ENCODE data around the gene MED13L.
"Not testable (repeated sequence)": the region's sequence is repeated elsewhere in the genome, so short reads cannot be mapped to it uniquely, and the experiment has no call there.

Gene MED13L

GRCh38 chr12:116236148-116236731 lies 41.3 kb downstream of the MED13L start:
- ATAC-seq (ENCODE audit: insufficient read depth, low read depth), result peak; percentile 90
- H3K9ac ChIP-seq (ENCODE audit: low read depth, low read length), result peak overlapping the region; percentile 39
- peaks cover 99% of the 10 kb centered on the region for H3K79me2 ChIP-seq (ENCODE audit: insufficient read depth, low read length)
- H3K4me3 ChIP-seq (ENCODE audit: low read depth in 1 of 2, low read length in 2 of 2), result peak overlapping the region in 1 of 2 experiments; percentile 8; a peak in 1 of 4 replicates
- no peak overlapping the region for H2AFZ ChIP-seq (ENCODE audit: low read depth, low read length)
- H3K27ac ChIP-seq (ENCODE audit: low read length), result peak overlapping the region; percentile 61
- H3K9me3 ChIP-seq (ENCODE audit: insufficient read depth, low read length, severe bottlenecking), result no peaks in the 10 kb centered on the region
- peaks cover 39% of the 10 kb centered on the region for H3K4me1 ChIP-seq (ENCODE audit: insufficient read depth, low read length)
- H3K27me3 ChIP-seq (ENCODE audit: insufficient read depth, low read length, poor library complexity), result no peaks in the 10 kb centered on the region
- H4K20me1 ChIP-seq (ENCODE audit: insufficient read depth, low read length), result peaks cover 43% of the 10 kb centered on the region; the same call in 1 of the 2 replicates
- TF ChIP-seq, protein P1, sequence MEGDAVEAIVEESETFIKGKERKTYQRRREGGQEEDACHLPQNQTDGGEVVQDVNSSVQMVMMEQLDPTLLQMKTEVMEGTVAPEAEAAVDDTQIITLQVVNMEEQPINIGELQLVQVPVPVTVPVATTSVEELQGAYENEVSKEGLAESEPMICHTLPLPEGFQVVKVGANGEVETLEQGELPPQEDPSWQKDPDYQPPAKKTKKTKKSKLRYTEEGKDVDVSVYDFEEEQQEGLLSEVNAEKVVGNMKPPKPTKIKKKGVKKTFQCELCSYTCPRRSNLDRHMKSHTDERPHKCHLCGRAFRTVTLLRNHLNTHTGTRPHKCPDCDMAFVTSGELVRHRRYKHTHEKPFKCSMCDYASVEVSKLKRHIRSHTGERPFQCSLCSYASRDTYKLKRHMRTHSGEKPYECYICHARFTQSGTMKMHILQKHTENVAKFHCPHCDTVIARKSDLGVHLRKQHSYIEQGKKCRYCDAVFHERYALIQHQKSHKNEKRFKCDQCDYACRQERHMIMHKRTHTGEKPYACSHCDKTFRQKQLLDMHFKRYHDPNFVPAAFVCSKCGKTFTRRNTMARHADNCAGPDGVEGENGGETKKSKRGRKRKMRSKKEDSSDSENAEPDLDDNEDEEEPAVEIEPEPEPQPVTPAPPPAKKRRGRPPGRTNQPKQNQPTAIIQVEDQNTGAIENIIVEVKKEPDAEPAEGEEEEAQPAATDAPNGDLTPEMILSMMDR (IDR thresholded peaks at IDR 0.05; ENCODE audit: borderline replicate concordance, extremely low read depth, low read length, poor library complexity, severe bottlenecking), result peak; percentile 79
- TF ChIP-seq EZH2 (IDR thresholded peaks at IDR 0.05; ENCODE audit: borderline replicate concordance, low read depth, low read length, severe bottlenecking), result no peak
- H3K4me2 ChIP-seq (ENCODE audit: insufficient read depth, low read length), result peak overlapping the region; percentile 55
- H3K36me3 ChIP-seq (ENCODE audit: insufficient read depth, low read length), result peaks cover 16% of the 10 kb centered on the region; the same call in 1 of the 2 replicates
- peak; percentile 66 for DNase-seq

- ATAC-seq (ENCODE audit: insufficient read depth, low read depth); DNase-seq; H3K27ac ChIP-seq (ENCODE audit: low read length); H3K9me3 ChIP-seq (ENCODE audit: insufficient read depth, low read length, severe bottlenecking); H2AFZ ChIP-seq (ENCODE audit: low read depth, low read length); H3K27me3 ChIP-seq (ENCODE audit: insufficient read depth, low read length, poor library complexity); H3K9ac ChIP-seq (ENCODE audit: low read depth, low read length); H3K4me2 ChIP-seq (ENCODE audit: insufficient read depth, low read length); H3K4me3 ChIP-seq (ENCODE audit: low read depth in 1 of 2, low read length in 2 of 2): not testable (repeated sequence)
- Histone ChIP-seq H4K20me1 (ENCODE audit: insufficient read depth, low read length) (peaks cover 38% of the 10 kb centered on the region; the same call in 1 of the 2 replicates), H3K4me1 (ENCODE audit: insufficient read depth, low read length) (peaks cover 35% of the 10 kb centered on the region), H3K79me2 (ENCODE audit: insufficient read depth, low read length) (peaks cover 99% of the 10 kb centered on the region), H3K36me3 (ENCODE audit: insufficient read depth, low read length) (peaks cover 27% of the 10 kb centered on the region)
Measured at GRCh38 chr12:116234148-116234547, 43.3 kb downstream of the MED13L start.

DNA sequence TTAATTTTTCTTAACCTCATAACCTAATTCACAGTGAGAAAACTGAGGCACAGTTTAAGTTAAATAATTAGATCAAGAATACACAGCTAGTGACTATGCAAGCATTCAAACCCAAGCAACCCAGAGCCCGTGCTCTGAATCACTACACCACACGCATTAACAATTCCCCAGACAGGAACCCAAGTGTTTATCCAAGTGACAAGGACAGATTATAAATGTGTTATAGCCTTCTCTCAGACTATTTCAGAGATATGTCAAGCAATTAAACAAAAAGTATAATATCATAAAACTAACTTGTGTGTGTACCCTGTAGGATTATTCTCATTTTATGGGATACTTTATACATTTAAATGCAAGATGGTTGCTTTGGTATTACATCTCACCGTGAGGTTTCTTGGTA lies 43.8 kb downstream of the MED13L start:
- H3K9ac ChIP-seq (ENCODE audit: low read depth, low read length), result no peak overlapping the region
- peaks cover 37% of the 10 kb centered on the region; the same call in 1 of the 2 replicates for H4K20me1 ChIP-seq (ENCODE audit: insufficient read depth, low read length)
- ATAC-seq (ENCODE audit: insufficient read depth, low read depth), result no peak
- H3K79me2 ChIP-seq (ENCODE audit: insufficient read depth, low read length), result peaks cover 99% of the 10 kb centered on the region
- peaks cover 31% of the 10 kb centered on the region for H3K36me3 ChIP-seq (ENCODE audit: insufficient read depth, low read length)
- H3K4me1 ChIP-seq (ENCODE audit: insufficient read depth, low read length), result peaks cover 31% of the 10 kb centered on the region
- no peak overlapping the region for H3K4me2 ChIP-seq (ENCODE audit: insufficient read depth, low read length)
- no peak overlapping the region for H2AFZ ChIP-seq (ENCODE audit: low read depth, low read length)
- no peaks in the 10 kb centered on the region for H3K9me3 ChIP-seq (ENCODE audit: insufficient read depth, low read length, severe bottlenecking)
- no peak for DNase-seq
- H3K4me3 ChIP-seq (ENCODE audit: low read depth in 1 of 2, low read length in 2 of 2), result no peak overlapping the region
- TF ChIP-seq EZH2 (IDR thresholded peaks at IDR 0.05; ENCODE audit: borderline replicate concordance, low read depth, low read length, severe bottlenecking), result no peak
- TF ChIP-seq, protein P1 (IDR thresholded peaks at IDR 0.05; ENCODE audit: borderline replicate concordance, extremely low read depth, low read length, poor library complexity, severe bottlenecking), result no peak
- H3K27me3 ChIP-seq (ENCODE audit: insufficient read depth, low read length, poor library complexity), result no peaks in the 10 kb centered on the region
- no peak overlapping the region for H3K27ac ChIP-seq (ENCODE audit: low read length)

- ATAC-seq (ENCODE audit: insufficient read depth, low read depth), result no peak
- Histone ChIP-seq H3K36me3 (ENCODE audit: insufficient read depth, low read length) (peaks cover 39% of the 10 kb centered on the region), H4K20me1 (ENCODE audit: insufficient read depth, low read length) (peaks cover 34% of the 10 kb centered on the region; the same call in 1 of the 2 replicates), H3K9ac (ENCODE audit: low read depth, low read length) (no peak overlapping the region), H3K27me3 (ENCODE audit: insufficient read depth, low read length, poor library complexity) (no peaks in the 10 kb centered on the region), H2AFZ (ENCODE audit: low read depth, low read length) (no peak overlapping the region), H3K79me2 (ENCODE audit: insufficient read depth, low read length) (peaks cover 100% of the 10 kb centered on the region), H3K4me1 (ENCODE audit: insufficient read depth, low read length) (no peaks in the 10 kb centered on the region), H3K27ac (ENCODE audit: low read length) (no peak overlapping the region), H3K4me3 (ENCODE audit: low read depth in 1 of 2, low read length in 2 of 2) (no peak overlapping the region), H3K9me3 (ENCODE audit: insufficient read depth, low read length, severe bottlenecking) (no peaks in the 10 kb centered on the region), H3K4me2 (ENCODE audit: insufficient read depth, low read length) (no peak overlapping the region)
- no peak for DNase-seq
- TF ChIP-seq, protein P1 (IDR thresholded peaks at IDR 0.05; ENCODE audit: borderline replicate concordance, extremely low read depth, low read length, poor library complexity, severe bottlenecking), result no peak
- no peak for TF ChIP-seq EZH2 (IDR thresholded peaks at IDR 0.05; ENCODE audit: borderline replicate concordance, low read depth, low read length, severe bottlenecking)
Measured at GRCh38 chr12:116227811-116228210, 49.7 kb downstream of the MED13L start.

All from DND-41 (cell line).